Activated naive CD4-positive, alpha-beta T cell treated with anti-CD3 and anti-CD28 coated beads, Interleukin-2, amount 10 ng/mL, durations not matched to agents 7 days and 5 days (primary cell): ENCODE data around the gene NCOR2.

Experiments
- CTCF ChIA-PET: fragments of 350-600 bp; sonication (Branson Sonifier 250); formaldehyde crosslinking; loops from one replicate; lab custom pipeline; 2021; ENCODE audit warnings: antibody characterized with exemption; lab: Charles Lee
- DNase-seq: peaks from one replicate; pipeline ENCODE4 v3.0.0-alpha.2; 2020
- H3K27ac Mint-ChIP-seq: one replicate; pipeline ENCODE4 v1.8.0; 2021; ENCODE audit warnings: mild to moderate bottlenecking, moderate library complexity, mixed read lengths
- H3K27me3 Mint-ChIP-seq: one replicate; pipeline ENCODE4 v1.8.0; 2021; ENCODE audit warnings: mild to moderate bottlenecking, mixed read lengths
- H3K36me3 Mint-ChIP-seq: one replicate; pipeline ENCODE4 v1.8.0; 2021; ENCODE audit warnings: mixed read lengths
- H3K4me1 Mint-ChIP-seq: one replicate; pipeline ENCODE4 v1.8.0; 2021; ENCODE audit warnings: mixed read lengths
- H3K4me3 Mint-ChIP-seq: one replicate; pipeline ENCODE4 v1.8.0; 2021; ENCODE audit warnings: mild to moderate bottlenecking, moderate library complexity, mixed read lengths
- H3K9me3 Mint-ChIP-seq: one replicate; pipeline ENCODE4 v1.8.0; 2021; ENCODE audit warnings: mixed read lengths

NCOR2 gene

GRCh38 chr12:124531281-124531745 lies 36.1 kb downstream of the NCOR2 start:
- no peaks in the 10 kb centered on the region for H3K4me1 Mint-ChIP-seq

GRCh38 chr12:124530637-124531263 lies 36.7 kb downstream of the NCOR2 start:
- H3K27ac Mint-ChIP-seq, result no peak overlapping the region
- H3K4me3 Mint-ChIP-seq, result no peak overlapping the region
- DNase-seq, result no peak
- H3K4me1 Mint-ChIP-seq, result no peaks in the 10 kb centered on the region
- no peaks in the 10 kb centered on the region for H3K9me3 Mint-ChIP-seq
- CTCF ChIA-PET, result no interaction called here
- no peaks in the 10 kb centered on the region for H3K36me3 Mint-ChIP-seq
- H3K27me3 Mint-ChIP-seq, result no peaks in the 10 kb centered on the region

More at GRCh38 chr12:124531281-124531745, 36.1 kb downstream of the NCOR2 start:
- no peak for DNase-seq
- Mint-ChIP-seq H3K4me3 (no peak overlapping the region), H3K9me3 (no peaks in the 10 kb centered on the region), H3K27ac (no peak overlapping the region), H3K27me3 (no peaks in the 10 kb centered on the region), H3K36me3 (no peaks in the 10 kb centered on the region)
- CTCF ChIA-PET, result no interaction called here

- Mint-ChIP-seq H3K27me3 (no peaks in the 10 kb centered on the region), H3K36me3 (no peaks in the 10 kb centered on the region), H3K4me3 (no peak overlapping the region), H3K4me1 (no peaks in the 10 kb centered on the region), H3K27ac (no peak overlapping the region), H3K9me3 (no peaks in the 10 kb centered on the region)
- DNase-seq, result no peak
- CTCF ChIA-PET, result no interaction called here
These were observed 37.7 kb downstream of the NCOR2 start for GRCh38 chr12:124529565-124530276.

GRCh38 chr12:124527861-124528561 lies 39.4 kb downstream of the NCOR2 start:
- Mint-ChIP-seq H3K27me3 (no peaks in the 10 kb centered on the region), H3K4me3 (no peak overlapping the region), H3K36me3 (no peaks in the 10 kb centered on the region), H3K4me1 (no peaks in the 10 kb centered on the region), H3K27ac (no peak overlapping the region), H3K9me3 (no peaks in the 10 kb centered on the region)
- CTCF ChIA-PET, result no interaction called here
- DNase-seq, result no peak

- Mint-ChIP-seq H3K36me3 (peaks cover 1% of the 10 kb centered on the region), H3K27ac (no peak overlapping the region), H3K27me3 (no peaks in the 10 kb centered on the region), H3K4me3 (no peak overlapping the region), H3K9me3 (no peaks in the 10 kb centered on the region), H3K4me1 (no peaks in the 10 kb centered on the region)
- CTCF ChIA-PET, result no interaction called here
- no peak for DNase-seq
These were observed 41.3 kb downstream of the NCOR2 start for GRCh38 chr12:124525927-124526692.

- DNase-seq, result no peak
- no peaks in the 10 kb centered on the region for H3K27me3 Mint-ChIP-seq
- CTCF ChIA-PET, result no interaction called here
- H3K4me3 Mint-ChIP-seq, result no peak overlapping the region
- peaks cover 1% of the 10 kb centered on the region for H3K36me3 Mint-ChIP-seq
- no peaks in the 10 kb centered on the region for H3K4me1 Mint-ChIP-seq
- H3K27ac Mint-ChIP-seq, result no peak overlapping the region
- no peaks in the 10 kb centered on the region for H3K9me3 Mint-ChIP-seq
These were observed 42.0 kb downstream of the NCOR2 start for GRCh38 chr12:124525455-124525854.

GRCh38 chr12:124524231-124524925 lies 43.0 kb downstream of the NCOR2 start:
- DNase-seq, result no peak
- H3K36me3 Mint-ChIP-seq, result peaks cover 1% of the 10 kb centered on the region
- no peaks in the 10 kb centered on the region for H3K9me3 Mint-ChIP-seq
- no peak overlapping the region for H3K4me3 Mint-ChIP-seq
- no peak overlapping the region for H3K27ac Mint-ChIP-seq
- H3K27me3 Mint-ChIP-seq, result no peaks in the 10 kb centered on the region
- no peaks in the 10 kb centered on the region for H3K4me1 Mint-ChIP-seq
- CTCF ChIA-PET, result no interaction called here

GRCh38 chr12:124523071-124523470 lies 44.3 kb downstream of the NCOR2 start:
- CTCF ChIA-PET, result no interaction called here
- Mint-ChIP-seq H3K27me3 (no peaks in the 10 kb centered on the region), H3K4me1 (no peaks in the 10 kb centered on the region), H3K36me3 (peaks cover 1% of the 10 kb centered on the region), H3K4me3 (no peak overlapping the region), H3K27ac (no peak overlapping the region), H3K9me3 (no peaks in the 10 kb centered on the region)
- DNase-seq, result no peak

GRCh38 chr12:124520907-124521306 lies 46.5 kb downstream of the NCOR2 start:
- Mint-ChIP-seq H3K36me3 (peaks cover 1% of the 10 kb centered on the region), H3K27me3 (no peaks in the 10 kb centered on the region), H3K4me1 (no peaks in the 10 kb centered on the region), H3K27ac (no peak overlapping the region), H3K9me3 (no peaks in the 10 kb centered on the region), H3K4me3 (no peak overlapping the region)
- no peak for DNase-seq
- CTCF ChIA-PET, result no interaction called here

GRCh38 chr12:124520265-124520701 lies 47.1 kb downstream of the NCOR2 start:
- Mint-ChIP-seq H3K27ac (no peak overlapping the region), H3K27me3 (no peaks in the 10 kb centered on the region), H3K36me3 (peaks cover 6% of the 10 kb centered on the region), H3K9me3 (no peaks in the 10 kb centered on the region), H3K4me3 (no peak overlapping the region), H3K4me1 (no peaks in the 10 kb centered on the region)
- DNase-seq, result no peak
- CTCF ChIA-PET, result no interaction called here

- CTCF ChIA-PET, result interaction anchor here (0.6 kb wide), 1 partner anchor 242 kb away, joined by 3 read pairs; no protein-coding TSS in a partner anchor
- no peaks in the 10 kb centered on the region for H3K9me3 Mint-ChIP-seq
- no peak for DNase-seq
- no peaks in the 10 kb centered on the region for H3K27me3 Mint-ChIP-seq
- H3K27ac Mint-ChIP-seq, result no peak overlapping the region
- H3K4me1 Mint-ChIP-seq, result no peaks in the 10 kb centered on the region
- peaks cover 6% of the 10 kb centered on the region for H3K36me3 Mint-ChIP-seq
- no peak overlapping the region for H3K4me3 Mint-ChIP-seq
These were observed 47.7 kb downstream of the NCOR2 start for GRCh38 chr12:124519746-124520145.

- H3K9me3 Mint-ChIP-seq, result no peaks in the 10 kb centered on the region
These were observed 49.1 kb downstream of the NCOR2 start for GRCh38 chr12:124518051-124518932.

More at GRCh38 chr12:124518051-124518932, 49.1 kb downstream of the NCOR2 start:
- Mint-ChIP-seq H3K27ac (no peak overlapping the region), H3K4me1 (no peaks in the 10 kb centered on the region), H3K36me3 (peaks cover 6% of the 10 kb centered on the region), H3K27me3 (no peaks in the 10 kb centered on the region), H3K4me3 (no peak overlapping the region)
- no peak for DNase-seq
- CTCF ChIA-PET, result no interaction called here
